Activated CD4-positive, alpha-beta T cell treated with anti-CD3 and anti-CD28 coated beads, Interleukin-2, amount 10 ng/mL, durations not matched to agents 7 days and 5 days (primary cell): ENCODE data around the gene COMMD10. TPM values are rescaled to one million over a fixed set of nuclear protein-coding genes. Genes with fewer than 3 reads are reported as not detected.
"Not testable (repeated sequence)": the region's sequence is repeated elsewhere in the genome, so short reads cannot be mapped to it uniquely, and the experiment has no call there.

Experiments used
- CTCF ChIA-PET: fragments of 350-600 bp; sonication (Branson Sonifier 250); formaldehyde crosslinking; loops from one replicate; lab custom pipeline; 2021; ENCODE audit warnings: antibody characterized with exemption; lab: Charles Lee
- POLR2A ChIA-PET: fragments of 350-600 bp; sonication (Branson Sonifier 250); formaldehyde crosslinking; loops from one replicate; lab custom pipeline; 2021; ENCODE audit warnings: antibody characterized with exemption; lab: Charles Lee
- DNase-seq: peaks from one replicate; pipeline ENCODE4 v3.0.0-alpha.2; 2020
- H3K27ac Mint-ChIP-seq: one replicate; pipeline ENCODE4 v1.8.0; 2021; ENCODE audit warnings: mild to moderate bottlenecking, moderate library complexity, mixed read lengths
- H3K27me3 Mint-ChIP-seq: one replicate; pipeline ENCODE4 v1.8.0; 2021; ENCODE audit warnings: mixed read lengths
- H3K36me3 Mint-ChIP-seq: one replicate; pipeline ENCODE4 v1.8.0; 2021; ENCODE audit warnings: low read depth, mixed read lengths
- H3K4me1 Mint-ChIP-seq: one replicate; pipeline ENCODE4 v1.8.0; 2021; ENCODE audit warnings: mixed read lengths
- H3K4me3 Mint-ChIP-seq: one replicate; pipeline ENCODE4 v1.8.0; 2021; ENCODE audit warnings: mild to moderate bottlenecking, moderate library complexity, mixed read lengths
- H3K9me3 Mint-ChIP-seq: one replicate; pipeline ENCODE4 v1.8.0; 2021; ENCODE audit warnings: mixed read lengths
- total RNA-seq, 2 experiments: library from RNA; stranded (reverse); gene quantifications; one replicate each; pipeline ENCODE4 v1.2.3, GENCODE V29; 2021

The COMMD10 gene
- total RNA-seq, 2 experiments from 2014 or later, result 24.8 to 27.3 TPM

GRCh38 chr5:116071211-116071610 lies 13.6 kb upstream of the COMMD10 start:
- ChIA-PET POLR2A (no interaction called here), CTCF (no interaction called here)
- DNase-seq, result no peak
- Mint-ChIP-seq H3K36me3 (no peaks in the 10 kb centered on the region), H3K4me1 (peaks cover 4% of the 10 kb centered on the region), H3K4me3 (no peak overlapping the region), H3K9me3 (no peaks in the 10 kb centered on the region), H3K27me3 (peaks cover 19% of the 10 kb centered on the region), H3K27ac (no peak overlapping the region)

GRCh38 chr5:116075191-116075831 lies 9.5 kb upstream of the COMMD10 start:
- Mint-ChIP-seq H3K4me3 (no peak overlapping the region), H3K9me3 (no peaks in the 10 kb centered on the region), H3K36me3 (no peaks in the 10 kb centered on the region), H3K4me1 (peaks cover 4% of the 10 kb centered on the region), H3K27me3 (peaks cover 3% of the 10 kb centered on the region), H3K27ac (no peak overlapping the region)
- no peak for DNase-seq
- ChIA-PET POLR2A (no interaction called here), CTCF (no interaction called here)

GRCh38 chr5:116076496-116076895 lies 8.3 kb upstream of the COMMD10 start:
- peaks cover 2% of the 10 kb centered on the region for H3K36me3 Mint-ChIP-seq
- peaks cover 3% of the 10 kb centered on the region for H3K27me3 Mint-ChIP-seq
- ChIA-PET POLR2A (interaction anchor here (0.7 kb wide), 1 partner anchor 234 kb away, joined by 3 read pairs; no protein-coding TSS in a partner anchor), CTCF (interaction anchor here (1.0 kb wide), 1 partner anchor 9 kb away, joined by 3 read pairs; the partner anchor contains the start of gene COMMD10)
- peaks cover 4% of the 10 kb centered on the region for H3K4me1 Mint-ChIP-seq
- H3K4me3 Mint-ChIP-seq, result no peak overlapping the region
- no peak for DNase-seq
- no peaks in the 10 kb centered on the region for H3K9me3 Mint-ChIP-seq
- no peak overlapping the region for H3K27ac Mint-ChIP-seq

GRCh38 chr5:116078199-116078598 lies 6.6 kb upstream of the COMMD10 start:
- ChIA-PET POLR2A (no interaction called here), CTCF (no interaction called here)
- no peak for DNase-seq
- Mint-ChIP-seq H3K27ac (no peak overlapping the region), H3K4me3 (no peak overlapping the region), H3K36me3 (peaks cover 9% of the 10 kb centered on the region), H3K9me3 (no peaks in the 10 kb centered on the region), H3K27me3 (no peaks in the 10 kb centered on the region), H3K4me1 (peaks cover 10% of the 10 kb centered on the region)

GRCh38 chr5:116084287-116084691 lies 536 bp upstream of the COMMD10 start:
- POLR2A ChIA-PET, result no interaction called here
- CTCF ChIA-PET, result interaction anchor here (0.9 kb wide), 1 partner anchor 16 kb away, joined by 3 read pairs; no protein-coding TSS in a partner anchor

GRCh38 chr5:116086309-116086708 lies 1.5 kb downstream of the COMMD10 start:
- Mint-ChIP-seq H3K36me3 (peaks cover 34% of the 10 kb centered on the region), H3K27ac (peak overlapping the region; percentile 96), H3K4me3 (peak overlapping the region; percentile 62), H3K4me1 (peaks cover 43% of the 10 kb centered on the region)
- POLR2A ChIA-PET, DNase-seq, H3K9me3 Mint-ChIP-seq, H3K27me3 Mint-ChIP-seq, CTCF ChIA-PET: not testable (repeated sequence)

More at GRCh38 chr5:116084287-116084691, 536 bp upstream of the COMMD10 start:
- no peaks in the 10 kb centered on the region for H3K27me3 Mint-ChIP-seq
- DNase-seq, result peak; percentile 41
- peaks cover 2% of the 10 kb centered on the region for H3K9me3 Mint-ChIP-seq
- peak overlapping the region; percentile 87 for H3K4me3 Mint-ChIP-seq
- H3K27ac Mint-ChIP-seq, result peak overlapping the region; percentile 89
- H3K4me1 Mint-ChIP-seq, result peaks cover 43% of the 10 kb centered on the region
- peaks cover 31% of the 10 kb centered on the region for H3K36me3 Mint-ChIP-seq

GRCh38 chr5:116088062-116088461 lies 3.2 kb downstream of the COMMD10 start:
- H3K27me3 Mint-ChIP-seq, result no peaks in the 10 kb centered on the region
- peaks cover 2% of the 10 kb centered on the region for H3K9me3 Mint-ChIP-seq
- POLR2A ChIA-PET, result no interaction called here
- CTCF ChIA-PET, result no interaction called here
- no peak overlapping the region for H3K27ac Mint-ChIP-seq
- H3K36me3 Mint-ChIP-seq, result peaks cover 36% of the 10 kb centered on the region
- no peak for DNase-seq
- H3K4me3 Mint-ChIP-seq, result no peak overlapping the region
- H3K4me1 Mint-ChIP-seq, result peaks cover 38% of the 10 kb centered on the region

- H3K9me3 Mint-ChIP-seq, result peaks cover 2% of the 10 kb centered on the region
- ChIA-PET POLR2A (no interaction called here), CTCF (no interaction called here)
- H3K27ac Mint-ChIP-seq, result no peak overlapping the region
- peaks cover 26% of the 10 kb centered on the region for H3K4me1 Mint-ChIP-seq
- DNase-seq, result no peak
- no peaks in the 10 kb centered on the region for H3K27me3 Mint-ChIP-seq
- H3K4me3 Mint-ChIP-seq, result no peak overlapping the region
- H3K36me3 Mint-ChIP-seq, result peaks cover 47% of the 10 kb centered on the region
These were observed 5.5 kb downstream of the COMMD10 start for GRCh38 chr5:116090302-116090701.

- Mint-ChIP-seq H3K27me3 (no peaks in the 10 kb centered on the region), H3K4me3 (no peak overlapping the region), H3K4me1 (peaks cover 17% of the 10 kb centered on the region), H3K36me3 (peaks cover 45% of the 10 kb centered on the region), H3K27ac (no peak overlapping the region), H3K9me3 (no peaks in the 10 kb centered on the region)
- ChIA-PET POLR2A (no interaction called here), CTCF (no interaction called here)
- DNase-seq, result no peak
These were observed 6.6 kb downstream of the COMMD10 start for GRCh38 chr5:116091416-116091815.

- Mint-ChIP-seq H3K36me3 (peaks cover 50% of the 10 kb centered on the region), H3K27ac (no peak overlapping the region), H3K27me3 (no peaks in the 10 kb centered on the region), H3K4me3 (no peak overlapping the region), H3K4me1 (no peaks in the 10 kb centered on the region), H3K9me3 (peaks cover 5% of the 10 kb centered on the region)
- ChIA-PET CTCF (interaction anchor here (1.2 kb wide), 1 partner anchor 11 kb away, joined by 3 read pairs; no protein-coding TSS in a partner anchor), POLR2A (no interaction called here)
- DNase-seq, result no peak
These were observed 12.5 kb downstream of the COMMD10 start for GRCh38 chr5:116097301-116097700.

- ChIA-PET CTCF (no interaction called here), POLR2A (no interaction called here)
- no peaks in the 10 kb centered on the region for H3K4me1 Mint-ChIP-seq
- H3K36me3 Mint-ChIP-seq, result peaks cover 44% of the 10 kb centered on the region
- DNase-seq, result no peak
- H3K9me3 Mint-ChIP-seq, result peaks cover 5% of the 10 kb centered on the region
- no peak overlapping the region for H3K27ac Mint-ChIP-seq
- no peaks in the 10 kb centered on the region for H3K27me3 Mint-ChIP-seq
- H3K4me3 Mint-ChIP-seq, result no peak overlapping the region
These were observed 14.2 kb downstream of the COMMD10 start for GRCh38 chr5:116098998-116099397.

- DNase-seq, H3K27me3 Mint-ChIP-seq, H3K4me1 Mint-ChIP-seq, CTCF ChIA-PET, H3K4me3 Mint-ChIP-seq, POLR2A ChIA-PET, H3K27ac Mint-ChIP-seq: not testable (repeated sequence)
- Mint-ChIP-seq H3K36me3 (peaks cover 64% of the 10 kb centered on the region), H3K9me3 (peaks cover 24% of the 10 kb centered on the region)
These were observed 20.1 kb downstream of the COMMD10 start for GRCh38 chr5:116104941-116105340.

GRCh38 chr5:116115163-116115562 lies 30.3 kb downstream of the COMMD10 start:
- Mint-ChIP-seq H3K9me3 (peaks cover 30% of the 10 kb centered on the region), H3K4me3 (no peak overlapping the region), H3K4me1 (peaks cover 7% of the 10 kb centered on the region), H3K36me3 (peaks cover 30% of the 10 kb centered on the region), H3K27me3 (no peaks in the 10 kb centered on the region), H3K27ac (no peak overlapping the region)
- no peak for DNase-seq
- CTCF ChIA-PET, result interaction anchor here (1.0 kb wide), 1 partner anchor 10 kb away, joined by 3 read pairs; no protein-coding TSS in a partner anchor
- POLR2A ChIA-PET, result no interaction called here
